A673 (cell line): ENCODE results near the gene DENND6B. TPM values are rescaled to one million over a fixed set of nuclear protein-coding genes. Genes with fewer than 3 reads are reported as not detected.
"Not testable (repeated sequence)": the region's sequence is repeated elsewhere in the genome, so short reads cannot be mapped to it uniquely, and the experiment has no call there.

Experiments
- BruUV-seq: library from RNA; stranded (reverse); fragments of 400-500 nt; replicated peaks from 2 replicates; lab custom pipeline; 2021; lab: Mats Ljungman, UMichigan
- CTCF ChIA-PET: fragments of 300-600 bp; sonication (Branson Sonifier 250); formaldehyde crosslinking; loops from one replicate; lab custom pipeline; 2022; ENCODE audit warnings: antibody characterized with exemption; lab: Charles Lee
- POLR2A ChIA-PET: fragments of 300-600 bp; sonication (Branson Sonifier 250); formaldehyde crosslinking; loops from one replicate; lab custom pipeline; 2022; ENCODE audit warnings: antibody characterized with exemption; ENCODE audit not compliant: low non-redundant PET; lab: Charles Lee
- DNase-seq: peaks from one replicate; pipeline ENCODE4 v3.0.0-alpha.2; 2015; ENCODE audit warnings: low spot score
- H3K27ac ChIP-seq: fragments of 200-600 bp; sonication (generic); 2 replicates; pipeline ENCODE4 v1.5.1; 2016; ENCODE audit warnings: mixed run types, low read depth, mild to moderate bottlenecking, mixed read lengths, antibody characterized with exemption, low read length; ENCODE audit not compliant: poor library complexity, severe bottlenecking
- H3K27me3 ChIP-seq: fragments of 200-600 bp; sonication (generic); replicated peaks from 2 replicates; pipeline ENCODE4 v1.6.1; 2017; ENCODE audit warnings: mixed run types, low read depth, mild to moderate bottlenecking, mixed read lengths, antibody characterized with exemption, low read length; ENCODE audit not compliant: insufficient read depth, poor library complexity
- H3K36me3 ChIP-seq: fragments of 200-600 bp; sonication (generic); 2 replicates; pipeline ENCODE4 v1.6.1; 2016; ENCODE audit warnings: mixed run types, mild to moderate bottlenecking, mixed read lengths, antibody characterized with exemption, low read length; ENCODE audit not compliant: insufficient read depth, poor library complexity, severe bottlenecking
- H3K4me1 ChIP-seq: fragments of 200-600 bp; sonication (generic); 2 replicates; pipeline ENCODE4 v1.6.1; 2017; ENCODE audit warnings: mixed run types, mild to moderate bottlenecking, mixed read lengths, antibody characterized with exemption, low read length; ENCODE audit not compliant: insufficient read depth, poor library complexity, severe bottlenecking
- H3K4me3 ChIP-seq: fragments of 200-600 bp; sonication (generic); 2 replicates; pipeline ENCODE4 v1.5.1; 2016; ENCODE audit warnings: low read depth, mixed run types, mild to moderate bottlenecking, mixed read lengths, low read length; ENCODE audit not compliant: poor library complexity, severe bottlenecking
- H3K9me3 ChIP-seq: fragments of 200-600 bp; sonication (generic); 2 replicates; pipeline ENCODE4 v1.6.1; 2016; ENCODE audit warnings: mixed run types, low read depth, mild to moderate bottlenecking, mixed read lengths, antibody characterized with exemption, low read length; ENCODE audit not compliant: poor library complexity, severe bottlenecking
- EZH2 ChIP-seq: fragments of 200-600 bp; sonication (generic); IDR thresholded peaks from 2 replicates; pipeline ENCODE4 v1.6.1; 2017; ENCODE audit warnings: borderline replicate concordance, low read depth, mild to moderate bottlenecking, mixed read lengths, antibody characterized with exemption, low read length; ENCODE audit not compliant: poor library complexity, severe bottlenecking
- intact Hi-C: fragments of 100-400 bp; cut with micrococcal nuclease; formaldehyde crosslinking; loops from one replicate; pipeline ENCODE4 v1.10.0; 2022; ENCODE audit not compliant: unreplicated experiment
- total RNA-seq: library from RNA; stranded (reverse); gene quantifications from 2 replicates; pipeline ENCODE4 v1.2.3, GENCODE V29; 2021
- TF ChIP-seq, protein P1 (sequence below): fragments of 300-800, 200-600 bp; sonication (generic); conservative IDR thresholded peaks from 2 replicates; pipeline ENCODE4 v1.5.1; 2017; ENCODE audit warnings: low read depth, mild to moderate bottlenecking, antibody characterized with exemption, low read length, moderate library complexity, mixed read lengths

The DENND6B gene
- total RNA-seq, 1 experiment from 2014 or later: 5.3 TPM

DNA sequence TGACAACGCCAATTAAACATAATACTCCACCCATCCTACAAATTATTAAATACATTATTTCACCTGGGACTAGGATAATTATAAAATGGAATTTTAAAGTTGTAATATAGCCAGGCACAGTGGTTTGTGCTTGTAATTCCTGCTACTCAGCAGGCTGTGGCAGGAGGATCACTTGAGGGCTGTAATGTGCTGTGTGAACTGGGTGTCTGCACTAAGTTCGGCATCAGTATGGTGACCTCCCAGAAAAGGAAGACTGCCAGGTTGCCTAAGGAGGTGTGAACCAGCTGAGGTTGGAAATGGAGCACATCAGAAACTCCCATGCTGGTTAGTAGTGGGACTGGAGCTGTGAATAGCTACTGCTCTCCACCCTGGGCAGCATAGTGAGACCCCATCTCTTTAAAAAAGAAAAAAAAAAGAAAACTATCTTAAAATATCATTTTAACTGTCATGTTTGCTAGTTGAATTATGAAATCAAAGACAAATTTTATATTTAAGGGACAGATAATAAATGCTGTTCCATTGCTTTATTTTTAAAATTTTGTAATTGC, 44.4 kb upstream of the DENND6B start:
- POLR2A ChIA-PET: no interaction called here
- intact Hi-C loops: no loop called here
- H3K4me1 ChIP-seq: no peaks in the 10 kb centered on the region
- TF ChIP-seq, protein P1, sequence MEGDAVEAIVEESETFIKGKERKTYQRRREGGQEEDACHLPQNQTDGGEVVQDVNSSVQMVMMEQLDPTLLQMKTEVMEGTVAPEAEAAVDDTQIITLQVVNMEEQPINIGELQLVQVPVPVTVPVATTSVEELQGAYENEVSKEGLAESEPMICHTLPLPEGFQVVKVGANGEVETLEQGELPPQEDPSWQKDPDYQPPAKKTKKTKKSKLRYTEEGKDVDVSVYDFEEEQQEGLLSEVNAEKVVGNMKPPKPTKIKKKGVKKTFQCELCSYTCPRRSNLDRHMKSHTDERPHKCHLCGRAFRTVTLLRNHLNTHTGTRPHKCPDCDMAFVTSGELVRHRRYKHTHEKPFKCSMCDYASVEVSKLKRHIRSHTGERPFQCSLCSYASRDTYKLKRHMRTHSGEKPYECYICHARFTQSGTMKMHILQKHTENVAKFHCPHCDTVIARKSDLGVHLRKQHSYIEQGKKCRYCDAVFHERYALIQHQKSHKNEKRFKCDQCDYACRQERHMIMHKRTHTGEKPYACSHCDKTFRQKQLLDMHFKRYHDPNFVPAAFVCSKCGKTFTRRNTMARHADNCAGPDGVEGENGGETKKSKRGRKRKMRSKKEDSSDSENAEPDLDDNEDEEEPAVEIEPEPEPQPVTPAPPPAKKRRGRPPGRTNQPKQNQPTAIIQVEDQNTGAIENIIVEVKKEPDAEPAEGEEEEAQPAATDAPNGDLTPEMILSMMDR: no peak
- no peak for TF ChIP-seq EZH2
- CTCF ChIA-PET: no interaction called here
- DNase-seq: no peak
- no peak overlapping the region for H3K27ac ChIP-seq
- no TSS peak for BruUV-seq
- peaks cover 34% of the 10 kb centered on the region for H3K36me3 ChIP-seq
- no peak overlapping the region for H3K4me3 ChIP-seq
- no peaks in the 10 kb centered on the region for H3K9me3 ChIP-seq
- no peaks in the 10 kb centered on the region for H3K27me3 ChIP-seq

DNA sequence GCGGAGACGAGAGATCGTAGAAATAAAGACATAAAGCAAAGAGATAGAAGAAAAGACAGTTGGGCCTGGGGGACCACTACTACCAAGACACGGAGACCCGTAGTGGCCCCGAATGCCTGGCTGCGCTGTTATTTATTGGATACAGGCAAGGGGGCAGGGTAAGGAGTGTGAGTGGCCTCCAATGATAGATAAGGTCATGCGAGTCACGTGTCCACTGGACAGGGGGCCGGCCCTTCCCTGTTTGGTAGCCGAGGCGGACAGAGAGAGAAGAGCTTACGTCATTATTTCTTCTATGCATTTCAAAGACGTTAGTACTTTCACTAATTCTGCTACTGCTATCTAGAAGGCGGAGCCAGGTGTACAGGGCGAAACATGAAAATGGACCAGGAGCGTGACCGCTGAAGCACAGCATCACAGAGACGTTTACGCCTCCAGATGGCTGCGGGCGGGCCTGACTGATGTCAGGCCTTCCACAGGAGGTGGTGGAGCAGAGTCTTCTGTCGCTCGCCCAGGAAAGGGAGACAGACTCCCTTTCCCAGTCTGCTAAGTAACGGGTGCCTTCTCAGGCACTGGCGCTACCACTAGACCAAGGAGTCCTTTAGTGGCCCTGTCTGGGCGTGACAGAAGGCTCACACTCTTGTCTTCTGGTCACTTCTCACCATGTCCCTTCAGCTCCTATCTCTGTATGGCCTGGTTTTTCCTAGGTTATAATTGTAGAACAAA, 41.1 kb upstream of the DENND6B start:
- BruUV-seq: no TSS peak
- no peaks in the 10 kb centered on the region for H3K4me1 ChIP-seq
- peak; percentile 12 for DNase-seq
- POLR2A ChIA-PET: no interaction called here
- peaks cover 15% of the 10 kb centered on the region for H3K36me3 ChIP-seq
- intact Hi-C loops: no loop called here
- H3K9me3 ChIP-seq: no peaks in the 10 kb centered on the region
- no peak for TF ChIP-seq EZH2
- TF ChIP-seq, protein P1: no peak
- H3K4me3 ChIP-seq: no peak overlapping the region
- H3K27me3 ChIP-seq: no peaks in the 10 kb centered on the region
- H3K27ac ChIP-seq: no peak overlapping the region
- CTCF ChIA-PET: no interaction called here

GRCh38 chr22:50363803-50364194, 37.0 kb upstream of the DENND6B start:
- H3K4me3 ChIP-seq, H3K27me3 ChIP-seq, DNase-seq, CTCF ChIA-PET, intact Hi-C loops, BruUV-seq, H3K4me1 ChIP-seq, H3K9me3 ChIP-seq, POLR2A ChIA-PET, H3K27ac ChIP-seq: not testable (repeated sequence)
- H3K36me3 ChIP-seq: peaks cover 14% of the 10 kb centered on the region
